Measurements from ENCODE around the gene CDKAL1. TPM values are rescaled to one million over a fixed set of nuclear protein-coding genes. Genes with fewer than 3 reads are reported as not detected.

The CDKAL1 gene
- total and polyA plus RNA-seq, 2 of the 13 experiments (the other 11 are each of a cell fraction or from before 2014, with no cell fraction given): 9.5 to 27.7 TPM

DNA sequence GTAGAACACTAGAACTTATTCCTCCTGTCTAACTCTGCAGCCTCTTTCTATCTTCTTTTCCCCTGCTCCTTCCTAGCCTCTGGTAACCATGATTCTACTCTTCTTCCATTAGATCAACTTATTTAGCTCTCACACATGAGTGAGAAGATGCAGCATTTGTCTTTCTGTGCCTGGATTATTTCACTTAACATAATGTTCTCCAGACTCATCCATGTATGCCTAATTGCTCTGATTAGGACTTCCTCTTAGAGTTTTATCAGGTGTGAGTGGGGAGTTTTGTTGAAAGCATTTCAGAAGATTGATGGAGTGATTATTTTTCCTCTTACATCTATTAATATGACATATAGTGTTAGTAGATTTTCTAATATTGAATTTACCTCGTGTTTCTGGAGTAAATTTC lies 140.4 kb downstream of the CDKAL1 start:
- TF ChIP-seq, protein P1, sequence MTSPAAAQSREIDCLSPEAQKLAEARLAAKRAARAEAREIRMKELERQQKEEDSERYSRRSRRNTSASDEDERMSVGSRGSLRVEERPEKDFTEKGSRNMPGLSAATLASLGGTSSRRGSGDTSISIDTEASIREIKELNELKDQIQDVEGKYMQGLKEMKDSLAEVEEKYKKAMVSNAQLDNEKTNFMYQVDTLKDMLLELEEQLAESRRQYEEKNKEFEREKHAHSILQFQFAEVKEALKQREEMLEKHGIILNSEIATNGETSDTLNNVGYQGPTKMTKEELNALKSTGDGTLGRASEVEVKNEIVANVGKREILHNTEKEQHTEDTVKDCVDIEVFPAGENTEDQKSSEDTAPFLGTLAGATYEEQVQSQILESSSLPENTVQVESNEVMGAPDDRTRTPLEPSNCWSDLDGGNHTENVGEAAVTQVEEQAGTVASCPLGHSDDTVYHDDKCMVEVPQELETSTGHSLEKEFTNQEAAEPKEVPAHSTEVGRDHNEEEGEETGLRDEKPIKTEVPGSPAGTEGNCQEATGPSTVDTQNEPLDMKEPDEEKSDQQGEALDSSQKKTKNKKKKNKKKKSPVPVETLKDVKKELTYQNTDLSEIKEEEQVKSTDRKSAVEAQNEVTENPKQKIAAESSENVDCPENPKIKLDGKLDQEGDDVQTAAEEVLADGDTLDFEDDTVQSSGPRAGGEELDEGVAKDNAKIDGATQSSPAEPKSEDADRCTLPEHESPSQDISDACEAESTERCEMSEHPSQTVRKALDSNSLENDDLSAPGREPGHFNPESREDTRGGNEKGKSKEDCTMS (CRISPR knock-in tag; conservative IDR thresholded peaks at IDR 0.05): no peak
- TF ChIP-seq CCAR2 (optimal IDR thresholded peaks at IDR 0.05; ENCODE audit: low read depth, low read length): no peak
- TF ChIP-seq CBX2 (IDR thresholded peaks at IDR 0.05; ENCODE audit: low read depth, low read length): no peak
- no peak for TF ChIP-seq CBX2 (CRISPR knock-in tag; IDR thresholded peaks at IDR 0.05; ENCODE audit: low read depth)
- no peak for TF ChIP-seq SP5 (CRISPR knock-in tag; IDR thresholded peaks at IDR 0.05; ENCODE audit: borderline replicate concordance, low read depth)
- TF ChIP-seq ASH2L (IDR thresholded peaks at IDR 0.05; ENCODE audit: insufficient read length, low read depth, low read length): no peak
- no peak for TF ChIP-seq HOXA5 (CRISPR knock-in tag; IDR thresholded peaks at IDR 0.05)
- TF ChIP-seq RBFOX2 (IDR thresholded peaks at IDR 0.05; ENCODE audit: low read depth, low read length): no peak
- TF ChIP-seq ONECUT2 (CRISPR knock-in tag; IDR thresholded peaks at IDR 0.05): no peak
- no peak for TF ChIP-seq ZNF207 (IDR thresholded peaks at IDR 0.05; ENCODE audit: borderline replicate concordance)
- TF ChIP-seq, protein P2, sequence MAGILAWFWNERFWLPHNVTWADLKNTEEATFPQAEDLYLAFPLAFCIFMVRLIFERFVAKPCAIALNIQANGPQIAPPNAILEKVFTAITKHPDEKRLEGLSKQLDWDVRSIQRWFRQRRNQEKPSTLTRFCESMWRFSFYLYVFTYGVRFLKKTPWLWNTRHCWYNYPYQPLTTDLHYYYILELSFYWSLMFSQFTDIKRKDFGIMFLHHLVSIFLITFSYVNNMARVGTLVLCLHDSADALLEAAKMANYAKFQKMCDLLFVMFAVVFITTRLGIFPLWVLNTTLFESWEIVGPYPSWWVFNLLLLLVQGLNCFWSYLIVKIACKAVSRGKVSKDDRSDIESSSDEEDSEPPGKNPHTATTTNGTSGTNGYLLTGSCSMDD (CRISPR knock-in tag; IDR thresholded peaks at IDR 0.05): no peak
- TF ChIP-seq MTA3 (CRISPR knock-in tag; IDR thresholded peaks at IDR 0.05): no peak
- TF ChIP-seq, protein P3, sequence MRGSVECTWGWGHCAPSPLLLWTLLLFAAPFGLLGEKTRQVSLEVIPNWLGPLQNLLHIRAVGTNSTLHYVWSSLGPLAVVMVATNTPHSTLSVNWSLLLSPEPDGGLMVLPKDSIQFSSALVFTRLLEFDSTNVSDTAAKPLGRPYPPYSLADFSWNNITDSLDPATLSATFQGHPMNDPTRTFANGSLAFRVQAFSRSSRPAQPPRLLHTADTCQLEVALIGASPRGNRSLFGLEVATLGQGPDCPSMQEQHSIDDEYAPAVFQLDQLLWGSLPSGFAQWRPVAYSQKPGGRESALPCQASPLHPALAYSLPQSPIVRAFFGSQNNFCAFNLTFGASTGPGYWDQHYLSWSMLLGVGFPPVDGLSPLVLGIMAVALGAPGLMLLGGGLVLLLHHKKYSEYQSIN (CRISPR knock-in tag; IDR thresholded peaks at IDR 0.05; ENCODE audit: borderline replicate concordance): no peak
- TF ChIP-seq ZNF337 (CRISPR knock-in tag; IDR thresholded peaks at IDR 0.05; ENCODE audit: borderline replicate concordance, low read depth): no peak
- TF ChIP-seq, protein P4, sequence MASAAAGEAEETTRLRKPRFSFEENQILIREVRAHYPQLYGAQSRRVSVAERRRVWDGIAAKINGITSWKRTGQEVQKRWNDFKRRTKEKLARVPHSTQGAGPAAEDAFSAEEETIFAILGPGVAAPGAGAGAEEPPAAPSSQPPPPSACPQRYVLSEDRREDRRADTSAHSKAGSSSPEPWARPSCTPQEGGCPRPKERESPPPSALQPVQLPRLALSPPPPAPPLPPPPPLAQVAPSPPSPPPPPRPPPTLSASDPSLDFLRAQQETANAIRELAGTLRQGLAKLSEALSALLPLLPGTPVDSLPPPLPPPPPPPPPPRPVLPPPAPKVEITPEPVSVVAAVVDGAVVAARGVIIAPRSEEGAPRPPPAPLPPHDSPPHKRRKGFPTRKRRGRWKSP (CRISPR knock-in tag; IDR thresholded peaks at IDR 0.05): no peak
- no peaks in the 10 kb centered on the region for H3K36me3 ChIP-seq (replicated peaks in 1 of 2; ENCODE audit: control insufficient read depth in 1 of 2, insufficient read depth in 2 of 2, low read length in 2 of 2)
- peaks cover 1% of the 10 kb centered on the region for H3K79me2 ChIP-seq (ENCODE audit: insufficient read depth, low read length)
- H4K20me1 ChIP-seq (ENCODE audit: insufficient read depth, low read length): no peaks in the 10 kb centered on the region
- POLR2A ChIA-PET: no interaction called here
- 80% methylated on average over 1 of the region's 1 CpG for WGBS (ENCODE audit: low lambda C conversion rate)
- in situ Hi-C loops (cut with HindIII; ENCODE audit: extremely low pct_ligation_motif_present, low pct_unique_long_range_greater_than_20kb) (no loop called here), intact Hi-C loops (cut with micrococcal nuclease; ENCODE audit: unreplicated experiment) (loop anchor here (10.0 kb wide), 1 partner anchor 680 kb away; no protein-coding TSS in a partner anchor)
- H3K9me3 ChIP-seq (ENCODE audit: low read length): no peaks in the 10 kb centered on the region
- H3K27ac ChIP-seq (ENCODE audit: extremely low read length, insufficient read depth, low read length): no peak overlapping the region
- no peak overlapping the region for H3K9ac ChIP-seq (ENCODE audit: insufficient read depth, low read depth, low read length)
- H2AFZ ChIP-seq (ENCODE audit: low read length): no peak overlapping the region
- BruUV-seq (replicated peaks): no TSS peak
- H3K4me1 ChIP-seq (ENCODE audit: insufficient read depth, low read length): 0 out of 2 replicates have a peak, but pooled peaks cover 5% of the 10 kb centered on the region
- no peak for DNase-seq (ENCODE audit: low spot score)
- no peak for ATAC-seq
- no peaks in the 10 kb centered on the region for H3K27me3 ChIP-seq (ENCODE audit: control insufficient read depth in 1 of 2, insufficient read depth in 2 of 2, low read length in 2 of 2)
- H3K4me3 ChIP-seq (replicated peaks in 1 of 3; ENCODE audit: insufficient read depth in 1 of 3, low read depth in 2 of 3, low read length in 3 of 3): no peak overlapping the region
- no peak for FAIRE-seq
- CTCF ChIA-PET (ENCODE audit: low intra/inter-chr PET ratio, low total read pairs): no interaction called here
- H3K4me2 ChIP-seq (ENCODE audit: low read depth, low read length): no peak overlapping the region
